WI38 (cell line): ENCODE measurements around the gene ABCB8.
"Not testable (repeated sequence)": the region's sequence is repeated elsewhere in the genome, so short reads cannot be mapped to it uniquely, and the experiment has no call there.

Experiments used
- H3K4me3 ChIP-seq: 2 replicates; pipeline ENCODE4 v1.5.1; 2011; ENCODE audit warnings: low read depth, mild to moderate bottlenecking, control low read depth, low read length
- TF ChIP-seq, protein P1 (sequence below): IDR thresholded peaks from 2 replicates; pipeline ENCODE4 v1.5.1; 2012; ENCODE audit warnings: low read depth, mild to moderate bottlenecking, control low read depth, low read length

Gene ABCB8

DNA sequence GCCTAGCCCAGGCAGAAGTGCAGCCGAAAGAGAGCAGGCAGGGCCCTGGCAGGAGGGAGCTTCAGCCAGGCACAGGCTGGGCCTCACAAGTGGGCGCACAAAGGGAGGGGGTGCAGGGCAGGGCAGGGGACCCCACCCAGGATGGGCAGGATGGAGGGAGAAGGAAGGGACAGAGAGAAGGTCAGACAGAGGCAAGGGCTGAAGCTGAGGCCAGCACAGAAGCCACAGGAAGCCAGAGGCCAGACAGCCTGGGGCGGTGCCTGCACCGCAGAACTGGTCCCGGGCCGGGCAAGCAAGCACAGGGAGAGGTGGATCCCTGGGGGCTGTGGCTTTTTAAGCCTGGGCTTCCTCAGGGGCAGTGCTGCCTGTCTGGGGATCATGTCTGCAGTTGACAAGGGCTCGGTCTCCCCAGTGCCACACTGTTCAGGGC, 20.8 kb upstream of the ABCB8 start:
- H3K4me3 ChIP-seq, result no peak overlapping the region
- TF ChIP-seq, protein P1, sequence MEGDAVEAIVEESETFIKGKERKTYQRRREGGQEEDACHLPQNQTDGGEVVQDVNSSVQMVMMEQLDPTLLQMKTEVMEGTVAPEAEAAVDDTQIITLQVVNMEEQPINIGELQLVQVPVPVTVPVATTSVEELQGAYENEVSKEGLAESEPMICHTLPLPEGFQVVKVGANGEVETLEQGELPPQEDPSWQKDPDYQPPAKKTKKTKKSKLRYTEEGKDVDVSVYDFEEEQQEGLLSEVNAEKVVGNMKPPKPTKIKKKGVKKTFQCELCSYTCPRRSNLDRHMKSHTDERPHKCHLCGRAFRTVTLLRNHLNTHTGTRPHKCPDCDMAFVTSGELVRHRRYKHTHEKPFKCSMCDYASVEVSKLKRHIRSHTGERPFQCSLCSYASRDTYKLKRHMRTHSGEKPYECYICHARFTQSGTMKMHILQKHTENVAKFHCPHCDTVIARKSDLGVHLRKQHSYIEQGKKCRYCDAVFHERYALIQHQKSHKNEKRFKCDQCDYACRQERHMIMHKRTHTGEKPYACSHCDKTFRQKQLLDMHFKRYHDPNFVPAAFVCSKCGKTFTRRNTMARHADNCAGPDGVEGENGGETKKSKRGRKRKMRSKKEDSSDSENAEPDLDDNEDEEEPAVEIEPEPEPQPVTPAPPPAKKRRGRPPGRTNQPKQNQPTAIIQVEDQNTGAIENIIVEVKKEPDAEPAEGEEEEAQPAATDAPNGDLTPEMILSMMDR, result no peak

DNA sequence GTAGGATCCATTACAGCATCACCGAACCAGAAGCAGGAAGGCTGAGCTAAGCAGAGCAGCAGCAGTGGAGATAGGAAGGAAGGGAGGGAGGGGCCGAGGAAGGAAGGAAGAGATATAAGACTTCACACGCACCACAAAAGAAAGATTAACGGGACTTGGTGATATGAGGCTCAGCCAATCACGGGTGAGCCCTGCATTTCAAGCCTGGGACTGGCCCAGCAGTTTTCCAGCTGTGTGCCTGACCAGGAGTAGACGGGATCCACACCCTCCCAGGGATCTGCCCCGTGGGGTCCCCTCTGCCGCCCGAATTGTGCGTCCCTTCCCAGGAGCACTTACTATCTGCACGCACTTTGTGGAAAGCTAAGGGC, 20.1 kb upstream of the ABCB8 start:
- no peak overlapping the region for H3K4me3 ChIP-seq

DNA sequence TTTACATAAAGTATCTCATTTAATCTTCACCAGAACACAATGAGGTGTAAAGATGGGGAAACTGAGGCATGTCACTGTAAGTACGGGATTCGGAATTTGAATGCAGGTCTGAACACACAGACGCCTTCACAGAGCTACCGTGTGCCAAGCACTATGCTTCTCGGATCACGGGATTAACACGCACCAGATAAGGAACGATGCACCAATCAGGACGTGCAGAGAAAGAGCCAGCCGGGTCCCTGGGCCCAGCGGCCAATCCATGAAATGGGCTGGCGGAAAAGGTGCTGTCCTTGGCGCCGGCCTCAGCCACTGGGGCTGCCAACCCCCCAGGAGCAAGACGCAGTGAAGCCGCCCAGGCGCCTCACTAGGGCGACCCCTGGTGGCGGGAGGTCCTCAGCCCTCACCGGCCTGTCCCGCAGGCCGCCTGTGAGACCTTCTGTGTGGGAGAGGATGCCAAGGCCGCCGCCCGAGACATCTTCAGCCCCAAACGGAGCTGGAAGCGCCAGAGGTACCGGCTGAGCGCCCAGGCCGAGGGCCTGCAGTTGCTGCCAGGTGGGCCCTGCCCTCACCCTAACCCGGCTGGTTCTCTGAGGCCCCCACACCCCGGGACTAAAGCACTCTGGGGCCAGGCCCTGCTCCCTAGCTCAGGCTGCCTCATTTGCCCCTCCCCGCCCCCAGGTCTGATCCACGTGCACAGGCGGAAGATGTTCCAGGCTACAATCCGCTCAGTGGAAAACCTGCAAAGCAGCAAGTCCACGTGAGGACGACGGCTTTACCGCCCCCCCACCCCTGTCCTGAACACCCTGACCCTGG, 19.5 kb upstream of the ABCB8 start:
- TF ChIP-seq, protein P1, result peak; percentile 26; the same call in 1 of the 2 replicates
- no peak overlapping the region for H3K4me3 ChIP-seq

More for the DNA sequence above, 20.1 kb upstream of the ABCB8 start:
- TF ChIP-seq, protein P1, result no peak

DNA sequence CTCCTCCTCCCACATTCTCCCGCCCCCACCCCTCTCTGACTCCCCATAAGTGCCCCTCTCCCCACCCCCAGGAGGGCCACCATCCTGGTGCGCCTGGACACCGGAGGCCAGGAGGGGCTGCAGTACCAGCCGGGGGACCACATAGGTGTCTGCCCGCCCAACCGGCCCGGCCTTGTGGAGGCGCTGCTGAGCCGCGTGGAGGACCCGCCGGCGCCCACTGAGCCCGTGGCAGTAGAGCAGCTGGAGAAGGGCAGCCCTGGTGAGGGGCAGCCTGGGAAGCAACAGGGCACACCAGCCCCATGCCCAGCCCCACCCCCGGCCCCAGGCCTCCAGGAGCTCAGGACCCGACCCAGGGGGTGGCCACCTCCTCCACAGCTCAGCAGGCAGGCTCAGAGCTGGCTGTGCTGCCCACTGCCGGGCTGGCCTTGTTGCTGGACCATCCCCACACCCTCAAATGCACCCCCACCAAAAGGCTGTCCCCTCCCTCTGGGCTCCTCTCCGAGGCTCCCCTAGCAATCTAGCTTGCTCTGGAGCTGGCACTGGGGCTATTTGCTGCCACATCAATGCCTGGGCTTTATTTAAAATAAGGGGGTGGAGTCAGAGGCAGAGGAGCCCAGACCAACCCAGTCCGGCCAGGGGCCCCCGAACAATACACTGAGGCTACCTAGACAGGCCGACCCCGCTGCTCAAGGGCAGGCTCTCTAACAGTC, 18.8 kb upstream of the ABCB8 start:
- TF ChIP-seq, protein P1, result no peak
- H3K4me3 ChIP-seq, result no peak overlapping the region

DNA sequence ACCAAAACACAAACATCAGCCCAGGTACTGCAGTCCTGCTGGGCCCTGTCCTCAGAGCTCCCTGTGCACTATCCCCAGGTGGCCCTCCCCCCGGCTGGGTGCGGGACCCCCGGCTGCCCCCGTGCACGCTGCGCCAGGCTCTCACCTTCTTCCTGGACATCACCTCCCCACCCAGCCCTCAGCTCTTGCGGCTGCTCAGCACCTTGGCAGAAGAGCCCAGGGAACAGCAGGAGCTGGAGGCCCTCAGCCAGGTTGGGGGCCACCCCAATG, 18.3 kb upstream of the ABCB8 start:
- TF ChIP-seq, protein P1, result no peak
- no peak overlapping the region for H3K4me3 ChIP-seq

DNA sequence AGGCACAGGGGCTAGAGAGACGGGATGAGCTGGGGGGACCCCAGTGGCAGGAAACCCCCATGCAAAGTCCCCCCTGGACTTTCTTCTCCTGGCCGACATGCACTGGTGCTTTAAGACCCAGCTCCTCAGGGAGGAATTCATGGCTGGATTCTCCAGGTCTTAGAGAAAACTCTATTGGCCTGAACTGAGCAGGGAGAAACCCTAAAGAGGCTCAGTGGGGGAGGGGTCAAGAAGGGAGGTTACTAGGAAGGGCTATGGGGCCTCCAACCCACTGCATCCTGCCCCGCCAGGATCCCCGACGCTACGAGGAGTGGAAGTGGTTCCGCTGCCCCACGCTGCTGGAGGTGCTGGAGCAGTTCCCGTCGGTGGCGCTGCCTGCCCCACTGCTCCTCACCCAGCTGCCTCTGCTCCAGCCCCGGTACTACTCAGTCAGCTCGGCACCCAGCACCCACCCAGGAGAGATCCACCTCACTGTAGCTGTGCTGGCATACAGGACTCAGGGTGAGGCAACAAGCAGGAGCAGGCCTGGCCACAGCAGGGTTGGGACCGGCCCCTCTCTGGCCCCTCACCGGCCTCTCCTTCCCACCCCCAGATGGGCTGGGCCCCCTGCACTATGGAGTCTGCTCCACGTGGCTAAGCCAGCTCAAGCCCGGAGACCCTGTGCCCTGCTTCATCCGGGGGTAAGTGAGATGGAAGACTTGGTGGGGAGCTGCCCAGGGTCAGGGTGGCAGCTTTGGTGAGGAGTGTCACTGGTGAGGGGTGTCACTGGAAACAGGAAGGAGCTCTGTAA, 17.7 kb upstream of the ABCB8 start:
- TF ChIP-seq, protein P1, result no peak
- no peak overlapping the region for H3K4me3 ChIP-seq

DNA sequence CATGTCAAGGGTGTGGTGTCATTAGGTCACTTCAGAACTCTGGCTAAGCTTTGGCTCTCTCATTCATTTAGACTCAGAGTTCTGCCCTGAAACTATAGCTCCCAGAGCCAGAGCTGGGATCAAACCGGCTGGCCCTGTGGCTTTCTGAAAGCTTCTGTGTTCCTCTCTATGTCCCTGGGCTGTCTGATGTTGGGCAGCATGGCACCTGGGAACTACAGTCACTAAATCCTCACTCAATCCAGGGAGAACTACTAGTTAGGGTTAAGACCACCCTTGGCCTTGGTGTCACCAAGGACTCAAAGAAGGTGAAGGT, 17.2 kb upstream of the ABCB8 start:
- no peak overlapping the region for H3K4me3 ChIP-seq
- TF ChIP-seq, protein P1, result no peak

DNA sequence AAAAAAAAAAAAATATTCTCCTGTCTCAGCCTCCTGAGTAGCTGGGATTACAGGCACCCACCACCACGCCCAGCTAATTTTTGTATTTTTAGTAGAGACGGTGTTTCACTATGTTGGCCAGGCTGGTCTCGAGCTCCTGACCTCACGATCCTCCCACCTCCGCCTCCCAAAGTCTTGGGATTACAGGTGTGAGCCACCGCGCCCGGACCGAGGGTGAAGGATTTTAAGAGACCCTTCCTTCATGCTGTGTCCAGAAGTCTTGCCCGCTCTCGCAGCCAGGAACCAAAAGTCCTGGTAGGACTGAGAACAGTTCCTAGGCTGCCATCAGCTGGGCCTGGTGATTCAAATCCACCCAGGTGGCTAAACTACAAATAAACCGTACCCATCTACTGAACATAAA, 16.6 kb upstream of the ABCB8 start:
- not testable (repeated sequence) for H3K4me3 ChIP-seq
